Thoracic aorta (tissue), 2 donors: ENCODE measurements around the gene ADAM33. TPM values are rescaled to one million over a fixed set of nuclear protein-coding genes. Genes with fewer than 3 reads are reported as not detected.

Experiments
- ATAC-seq: fragments of 150-250 bp; one replicate; pipeline ENCODE4 v1.8.0; 2017; ENCODE audit warnings: low read depth; ENCODE audit not compliant: insufficient number of reproducible peaks, low FRiP score
- DNase-seq: peaks from one replicate; pipeline ENCODE4 v3.0.0-alpha.2; 2020; ENCODE audit warnings: low spot score
- H3K27ac ChIP-seq, 2 donors: fragments of 200-600 bp; sonication (generic); 1 replicate in 1 of 2; 2 replicates in 1 of 2; pipeline ENCODE4 v1.5.1; 2016; ENCODE audit warnings: mild to moderate bottlenecking in 2 of 2, moderate library complexity in 2 of 2
- H3K27me3 ChIP-seq: fragments of 200-600 bp; sonication (generic); replicated peaks from 2 replicates; pipeline ENCODE4 v1.6.0; 2016; ENCODE audit warnings: mild to moderate bottlenecking; ENCODE audit not compliant: insufficient read depth
- H3K36me3 ChIP-seq: fragments of 200-600 bp; sonication (generic); one replicate; pipeline ENCODE4 v1.5.1; 2016
- H3K4me1 ChIP-seq, 2 donors: fragments of 200-600 bp; sonication (generic); 1 replicate in 1 of 2; 2 replicates in 1 of 2; pipeline versions ENCODE4 v1.5.1 to v1.6.0; 2016; ENCODE audit warnings: low read depth in 2 of 2, mild to moderate bottlenecking in 1 of 2; ENCODE audit not compliant: control insufficient read depth in 1 of 2
- H3K4me3 ChIP-seq: fragments of 200-600 bp; sonication (generic); 2 replicates; pipeline ENCODE4 v1.5.1; 2016; ENCODE audit warnings: mild to moderate bottlenecking
- H3K9me3 ChIP-seq: fragments of 200-600 bp; sonication (generic); 2 replicates; pipeline ENCODE4 v1.5.1; 2016
- total RNA-seq, 2 donors: library from RNA; depleted of rRNA; stranded (reverse); fragments of >200 nt; gene quantifications; one replicate each; pipeline versions ENCODE4 v1.1.0 to v1.2.3, GENCODE V29; 2016
- TF ChIP-seq, protein P1 (sequence below): fragments of 200-600 bp; sonication (generic); IDR thresholded peaks from one replicate; pipeline ENCODE4 v1.5.1; 2019; ENCODE audit warnings: antibody characterized with exemption

The ADAM33 gene
- total RNA-seq, 2 donors from 2014 or later = 113 to 177 TPM

- Histone ChIP-seq H3K27me3 (no peaks in the 10 kb centered on the region), H3K4me3 (no peak overlapping the region), H3K27ac (no peak overlapping the region), H3K9me3 (no peaks in the 10 kb centered on the region), H3K36me3 (peaks cover 10% of the 10 kb centered on the region), H3K4me1 (no peaks in the 10 kb centered on the region)
- ATAC-seq = no peak
- no peak for DNase-seq
- TF ChIP-seq, protein P1, sequence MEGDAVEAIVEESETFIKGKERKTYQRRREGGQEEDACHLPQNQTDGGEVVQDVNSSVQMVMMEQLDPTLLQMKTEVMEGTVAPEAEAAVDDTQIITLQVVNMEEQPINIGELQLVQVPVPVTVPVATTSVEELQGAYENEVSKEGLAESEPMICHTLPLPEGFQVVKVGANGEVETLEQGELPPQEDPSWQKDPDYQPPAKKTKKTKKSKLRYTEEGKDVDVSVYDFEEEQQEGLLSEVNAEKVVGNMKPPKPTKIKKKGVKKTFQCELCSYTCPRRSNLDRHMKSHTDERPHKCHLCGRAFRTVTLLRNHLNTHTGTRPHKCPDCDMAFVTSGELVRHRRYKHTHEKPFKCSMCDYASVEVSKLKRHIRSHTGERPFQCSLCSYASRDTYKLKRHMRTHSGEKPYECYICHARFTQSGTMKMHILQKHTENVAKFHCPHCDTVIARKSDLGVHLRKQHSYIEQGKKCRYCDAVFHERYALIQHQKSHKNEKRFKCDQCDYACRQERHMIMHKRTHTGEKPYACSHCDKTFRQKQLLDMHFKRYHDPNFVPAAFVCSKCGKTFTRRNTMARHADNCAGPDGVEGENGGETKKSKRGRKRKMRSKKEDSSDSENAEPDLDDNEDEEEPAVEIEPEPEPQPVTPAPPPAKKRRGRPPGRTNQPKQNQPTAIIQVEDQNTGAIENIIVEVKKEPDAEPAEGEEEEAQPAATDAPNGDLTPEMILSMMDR = no peak
These were observed 53.1 kb downstream of the ADAM33 start for GRCh38 chr20:3628502-3629314.

DNA sequence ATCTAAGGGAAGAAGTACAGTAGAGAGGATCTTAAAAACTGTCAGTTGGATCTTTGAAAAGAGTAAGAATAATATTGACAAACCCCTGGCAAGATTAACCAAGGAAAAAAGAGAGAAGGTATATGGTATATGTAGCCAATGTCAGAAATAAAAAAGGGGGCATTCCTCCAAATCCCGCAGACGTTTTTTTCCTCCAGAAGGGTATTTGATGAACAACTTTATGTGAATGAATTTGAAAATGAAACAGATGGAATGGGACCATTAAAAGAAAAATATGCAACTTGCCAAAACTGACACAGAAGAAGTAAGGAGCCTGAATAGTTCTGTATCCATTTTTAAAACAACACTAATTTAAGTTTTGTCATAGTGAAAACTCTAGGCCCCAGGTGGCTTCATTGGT lies 54.3 kb downstream of the ADAM33 start:
- Histone ChIP-seq H3K9me3 (no peaks in the 10 kb centered on the region), H3K27ac (no peak overlapping the region), H3K4me3 (no peak overlapping the region), H3K36me3 (peaks cover 10% of the 10 kb centered on the region), H3K27me3 (no peaks in the 10 kb centered on the region), H3K4me1 (no peaks in the 10 kb centered on the region)
- DNase-seq (no peak), ATAC-seq (no peak)
- TF ChIP-seq, protein P1 = no peak

DNA sequence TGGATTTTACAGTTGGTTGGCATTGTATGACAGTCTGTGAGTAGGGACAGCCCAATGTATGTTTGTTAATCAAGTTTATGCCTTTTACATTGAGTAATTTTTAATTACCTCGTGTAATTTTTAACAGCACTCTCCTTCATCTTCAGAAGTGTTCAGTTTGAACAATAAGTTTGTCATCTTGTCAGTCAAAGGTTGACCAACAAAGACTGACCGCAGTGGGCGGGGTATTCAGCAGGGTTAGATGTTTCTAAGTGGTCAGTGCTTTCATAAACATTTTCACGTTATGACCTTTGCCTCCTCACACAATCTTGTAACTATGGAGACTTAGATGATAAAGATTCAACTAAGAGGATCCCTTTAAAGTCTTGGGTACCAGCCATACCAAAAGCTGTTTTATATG lies 59.4 kb downstream of the ADAM33 start:
- DNase-seq (no peak), ATAC-seq (no peak)
- Histone ChIP-seq H3K27me3 (no peaks in the 10 kb centered on the region), H3K9me3 (no peaks in the 10 kb centered on the region), H3K4me1 (no peaks in the 10 kb centered on the region), H3K27ac (no peak overlapping the region), H3K36me3 (peaks cover 2% of the 10 kb centered on the region), H3K4me3 (no peak overlapping the region)
- TF ChIP-seq, protein P1 = no peak

DNA sequence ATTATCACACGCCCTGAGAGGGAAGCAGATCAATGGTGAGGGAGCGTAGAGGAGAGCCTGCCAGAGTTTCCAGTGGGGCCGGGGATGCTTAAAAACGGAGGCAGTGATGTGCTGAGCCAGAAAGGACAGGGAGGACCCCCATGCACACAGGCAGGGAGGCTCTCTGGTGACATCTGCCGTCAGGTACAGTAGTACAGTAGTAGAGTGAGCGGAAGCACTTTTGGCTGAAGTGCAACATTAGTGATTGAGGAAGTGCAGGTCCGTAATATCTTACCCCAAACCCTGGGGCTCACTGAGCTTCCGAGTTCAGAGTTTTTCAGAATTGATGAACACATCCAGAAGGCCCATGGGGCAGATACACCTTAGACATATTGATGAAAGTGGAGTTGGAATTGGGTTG lies 60.7 kb downstream of the ADAM33 start:
- peaks cover 6% of the 10 kb centered on the region for H3K36me3 ChIP-seq
- no peaks in the 10 kb centered on the region for H3K27me3 ChIP-seq
- ATAC-seq (no peak), DNase-seq (no peak)
- no peak overlapping the region for H3K4me3 ChIP-seq
- H3K4me1 ChIP-seq = no peaks in the 10 kb centered on the region
- TF ChIP-seq, protein P1 = no peak
- H3K9me3 ChIP-seq = no peaks in the 10 kb centered on the region
- no peak overlapping the region for H3K27ac ChIP-seq

Other genes starting within 250 kb of the ADAM33 start
- gene ATRN, start 211.0 kb downstream of the ADAM33 start, total RNA-seq = 10 to 100 TPM; 25.0 to 32.9 TPM
- not detected for gene GFRA4, start 18.6 kb downstream of the ADAM33 start, total RNA-seq
- gene SIGLEC1, start 30.6 kb upstream of the ADAM33 start, total RNA-seq = 10 to 100 TPM; 12.2 to 45.5 TPM
- 1 to 10 TPM; 4.6 to 6.5 TPM for gene HSPA12B, start 50.7 kb upstream of the ADAM33 start, total RNA-seq
- 10 to 100 TPM in 1 of 2 donors, 1 to 10 TPM in 1; 7.8 to 20.4 TPM for gene ADISSP, start 85.7 kb upstream of the ADAM33 start, total RNA-seq
- gene SPEF1, start 99.4 kb upstream of the ADAM33 start, total RNA-seq = under 1 TPM in 1 of 2 donors, not detected in 1; 0.27 TPM
- 100 to 1,000 TPM in 1 of 2 donors, 10 to 100 TPM in 1; 97.2 to 114 TPM for gene CENPB, start 104.7 kb upstream of the ADAM33 start, total RNA-seq
- 10 to 100 TPM; 28.4 to 41.8 TPM for gene CDC25B, start 114.3 kb upstream of the ADAM33 start, total RNA-seq
- 10 to 100 TPM; 12.3 to 18.0 TPM for gene AP5S1, start 138.5 kb upstream of the ADAM33 start, total RNA-seq
- 10 to 100 TPM; 35.2 to 42.1 TPM for gene MAVS, start 164.8 kb upstream of the ADAM33 start, total RNA-seq
- 100 to 1,000 TPM in 1 of 2 donors, 10 to 100 TPM in 1; 58.3 to 113 TPM for gene PANK2, start 207.4 kb upstream of the ADAM33 start, total RNA-seq